GM21737 (cell line): Measurements from ENCODE around the gene IKZF1.
A peak's percentile ranks its signal among the peaks of the same experiment; 100 is the strongest.
"Not testable (repeated sequence)": the region's sequence is repeated elsewhere in the genome, so short reads cannot be mapped to it uniquely, and the experiment has no call there.

ENCODE experiments used
- ATAC-seq: cut with Tn5 transposase; IDR thresholded peaks from one replicate; pipeline ENCODE4 v1.9.1; 2021; ENCODE audit warnings: mild to moderate bottlenecking, moderate library complexity; ENCODE audit not compliant: unreplicated experiment

Gene IKZF1

GRCh38 chr7:50331564-50332208 lies 27.2 kb downstream of the IKZF1 start:
- peak; percentile 49 for ATAC-seq

- no peak for ATAC-seq
Observed at GRCh38 chr7:50332241-50333165, 28.0 kb downstream of the IKZF1 start.

GRCh38 chr7:50333221-50333651 lies 28.7 kb downstream of the IKZF1 start:
- ATAC-seq = no peak

- no peak for ATAC-seq
Observed at GRCh38 chr7:50334341-50334994, 30.0 kb downstream of the IKZF1 start.

- no peak for ATAC-seq
Observed at GRCh38 chr7:50335230-50335794, 30.8 kb downstream of the IKZF1 start.

- ATAC-seq = no peak
Observed at GRCh38 chr7:50335795-50336754, 31.6 kb downstream of the IKZF1 start.

- ATAC-seq = no peak
Observed at GRCh38 chr7:50336894-50337703, 32.6 kb downstream of the IKZF1 start.

- ATAC-seq = not testable (repeated sequence)
Observed at GRCh38 chr7:50339472-50339871, 35.0 kb downstream of the IKZF1 start.

GRCh38 chr7:50339990-50340500 lies 35.5 kb downstream of the IKZF1 start:
- peak; percentile 36 for ATAC-seq

GRCh38 chr7:50341724-50342123 lies 37.2 kb downstream of the IKZF1 start:
- ATAC-seq = no peak

GRCh38 chr7:50342616-50343114 lies 38.1 kb downstream of the IKZF1 start:
- no peak for ATAC-seq

GRCh38 chr7:50346545-50347497 lies 42.3 kb downstream of the IKZF1 start:
- no peak for ATAC-seq

- no peak for ATAC-seq
Observed at GRCh38 chr7:50347693-50348092, 43.2 kb downstream of the IKZF1 start.

GRCh38 chr7:50348469-50349162 lies 44.1 kb downstream of the IKZF1 start:
- no peak for ATAC-seq

- no peak for ATAC-seq
Observed at GRCh38 chr7:50349399-50349798, 44.9 kb downstream of the IKZF1 start.

GRCh38 chr7:50349963-50350944 lies 45.7 kb downstream of the IKZF1 start:
- peak; percentile 73 for ATAC-seq
